Effector CD8-positive, alpha-beta T cell (primary cell): ENCODE data around the gene ITGA5.

Experiments used
- DNase-seq: peaks from one replicate; lab custom pipeline; 2025; lab: John Stamatoyannopoulos, UW

The ITGA5 gene

GRCh38 chr12:54389607-54390175 is 29.4 kb downstream of the ITGA5 start:
- no peak for DNase-seq

DNA sequence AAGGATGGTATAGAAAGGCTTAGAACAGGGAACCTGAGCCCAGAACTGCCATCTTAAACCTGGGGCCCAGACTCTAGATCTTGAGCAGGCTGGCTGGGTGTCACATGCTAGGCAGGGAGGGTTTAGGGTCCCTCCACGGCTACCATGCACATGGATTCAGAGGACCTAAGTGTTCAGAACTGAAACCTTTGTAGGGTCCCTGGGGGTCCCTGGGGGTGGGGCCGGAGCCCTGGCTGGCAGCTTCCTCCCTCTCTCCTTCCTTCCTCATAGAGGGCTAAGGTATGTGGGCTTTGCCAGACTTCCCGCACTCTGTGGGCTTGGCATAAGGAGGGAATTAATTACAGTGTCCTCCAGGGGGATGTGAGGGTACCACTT is 29.9 kb downstream of the ITGA5 start:
- DNase-seq: no peak

GRCh38 chr12:54388237-54389133 is 30.6 kb downstream of the ITGA5 start:
- no peak for DNase-seq

GRCh38 chr12:54387114-54387467 is 32.0 kb downstream of the ITGA5 start:
- DNase-seq: no peak

DNA sequence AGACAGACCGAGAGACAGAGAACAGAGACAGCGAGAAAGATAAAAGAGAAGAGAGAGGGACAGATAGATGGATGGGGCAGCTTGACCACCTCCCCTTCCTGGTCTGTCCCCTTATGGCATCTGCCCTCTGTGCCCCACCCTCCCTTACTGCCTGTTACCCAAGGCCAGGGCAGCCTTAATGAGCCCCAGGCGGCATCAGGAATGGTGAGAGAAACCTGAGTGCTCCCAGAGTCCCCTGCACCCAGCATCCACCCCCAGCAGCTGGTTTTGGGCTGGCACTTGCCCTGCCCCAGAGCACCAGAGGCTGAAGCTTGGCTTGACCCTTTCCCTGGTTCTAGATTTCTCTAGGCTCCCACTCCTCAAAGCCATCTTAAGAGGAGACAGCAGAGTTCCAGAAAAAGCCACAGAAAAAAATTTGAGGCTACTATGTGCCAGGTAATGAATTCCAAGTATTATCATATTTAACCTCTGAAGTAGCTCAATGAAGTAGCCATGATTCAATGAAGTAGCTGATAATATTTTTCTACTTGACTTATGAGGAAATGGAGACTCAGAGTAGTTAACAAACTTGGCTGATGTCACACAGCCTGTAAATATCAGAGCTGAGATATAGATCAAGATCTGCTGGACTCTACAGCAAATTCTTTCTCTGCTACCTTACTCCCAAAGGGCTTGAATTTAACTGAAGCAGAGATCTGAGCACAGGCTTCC is 32.5 kb downstream of the ITGA5 start:
- DNase-seq: no peak

DNA sequence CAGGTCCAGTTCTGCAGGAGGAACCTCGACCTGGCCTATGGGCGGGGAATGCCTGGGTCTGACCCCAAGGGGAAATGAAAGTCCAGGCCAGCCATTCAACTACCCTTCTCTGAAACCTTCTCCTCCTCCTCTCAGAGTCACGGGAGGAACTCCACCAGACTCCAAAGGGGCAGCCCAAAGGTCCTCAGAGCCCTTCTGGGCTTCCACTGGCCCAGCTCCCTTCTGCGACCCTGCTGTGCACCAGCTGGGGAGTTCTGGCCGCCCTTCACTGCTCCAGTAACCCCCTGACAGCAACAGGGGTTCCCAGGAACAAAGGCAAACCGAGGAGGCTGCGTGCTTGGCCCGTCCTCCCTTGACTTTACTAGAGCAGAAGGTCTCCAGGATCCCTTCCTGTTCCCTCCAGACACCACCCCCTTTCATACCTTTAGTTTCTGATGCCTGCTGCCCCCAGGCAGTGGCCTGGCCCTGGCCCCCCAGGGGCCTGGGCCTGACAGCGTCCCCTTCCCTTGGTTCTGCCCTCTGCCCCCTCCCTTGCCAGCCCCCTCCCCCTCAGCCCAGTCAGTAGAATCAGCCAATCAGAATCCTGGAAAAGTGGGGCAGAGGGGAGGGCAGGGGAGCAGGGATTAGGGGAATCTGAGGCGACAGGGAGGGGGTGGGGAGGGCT is 33.7 kb downstream of the ITGA5 start:
- no peak for DNase-seq

DNA sequence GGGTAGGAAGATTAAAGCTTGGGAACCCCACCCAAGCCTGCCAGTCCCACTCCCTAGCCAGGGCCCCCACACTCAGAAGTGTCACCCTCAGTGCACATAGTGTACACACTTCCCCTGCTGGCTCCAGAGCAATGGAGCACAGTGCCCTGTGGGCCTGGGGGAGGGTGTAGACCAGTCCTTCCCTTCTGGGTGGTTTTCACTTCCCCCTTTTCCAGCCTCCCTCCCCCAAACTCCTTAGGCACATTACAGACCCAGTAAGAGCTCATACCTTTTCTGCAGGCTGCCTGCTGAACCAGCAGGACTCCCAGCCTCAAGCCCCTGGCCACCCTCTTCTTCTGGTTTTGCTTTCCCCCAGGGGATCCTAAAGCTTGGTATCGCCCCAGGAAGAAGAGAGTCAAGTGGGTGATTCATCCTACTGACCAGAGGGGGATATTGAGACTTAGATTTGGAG is 34.5 kb downstream of the ITGA5 start, which contains the start of gene ZNF385A:
Gene ZNF385A, minus strand, starts transcription at position 143 of the 451 bp plus-strand sequence. CDS start 219 bp downstream, outside the sequence.
- no peak for DNase-seq

DNA sequence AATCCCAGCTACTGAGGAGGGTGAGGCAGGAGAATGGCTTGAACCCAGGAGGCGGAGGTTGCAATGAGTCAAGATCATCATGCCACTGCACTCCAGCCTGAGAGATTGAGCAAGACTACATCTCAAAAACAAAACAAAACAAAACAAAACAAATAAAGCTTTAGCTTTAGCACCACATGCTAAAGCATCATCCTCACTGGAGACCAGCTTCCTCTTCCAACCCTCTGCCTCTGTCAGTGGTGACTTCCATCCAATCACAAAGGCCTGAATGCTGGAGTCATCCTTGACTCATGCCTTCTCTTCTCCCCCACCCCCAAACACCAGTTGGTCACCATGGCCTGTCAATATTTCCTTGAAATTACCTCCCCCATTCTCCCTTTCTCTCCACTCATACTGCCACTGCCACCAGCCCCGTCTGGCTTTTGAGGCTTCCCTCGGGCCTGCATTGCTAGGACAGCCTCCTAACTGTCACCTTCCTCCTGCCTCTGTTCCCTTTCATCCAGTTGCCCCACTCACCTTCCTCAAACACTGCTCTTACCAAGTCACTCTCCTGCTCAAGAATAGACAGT is 35.9 kb downstream of the ITGA5 start:
- no peak for DNase-seq

DNA sequence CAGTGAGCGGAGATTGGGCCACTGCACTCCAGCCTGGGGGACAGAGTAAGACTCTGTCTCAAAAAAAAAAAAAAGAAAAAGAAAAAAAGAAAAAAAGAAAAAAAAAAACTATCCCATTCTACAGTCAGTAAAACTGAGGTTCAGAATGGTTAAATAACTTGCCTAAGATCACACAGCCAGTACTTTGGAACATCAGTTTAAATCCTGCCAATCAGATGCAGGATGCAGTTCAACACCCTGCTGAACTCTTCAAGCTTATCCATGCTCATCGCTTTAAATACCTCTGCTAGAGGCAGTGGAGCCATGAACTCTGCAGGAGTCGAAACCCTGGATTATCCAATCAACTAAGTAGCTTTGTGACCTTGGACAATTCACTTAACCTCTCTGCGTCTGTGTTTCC is 37.9 kb downstream of the ITGA5 start:
- no peak for DNase-seq

DNA sequence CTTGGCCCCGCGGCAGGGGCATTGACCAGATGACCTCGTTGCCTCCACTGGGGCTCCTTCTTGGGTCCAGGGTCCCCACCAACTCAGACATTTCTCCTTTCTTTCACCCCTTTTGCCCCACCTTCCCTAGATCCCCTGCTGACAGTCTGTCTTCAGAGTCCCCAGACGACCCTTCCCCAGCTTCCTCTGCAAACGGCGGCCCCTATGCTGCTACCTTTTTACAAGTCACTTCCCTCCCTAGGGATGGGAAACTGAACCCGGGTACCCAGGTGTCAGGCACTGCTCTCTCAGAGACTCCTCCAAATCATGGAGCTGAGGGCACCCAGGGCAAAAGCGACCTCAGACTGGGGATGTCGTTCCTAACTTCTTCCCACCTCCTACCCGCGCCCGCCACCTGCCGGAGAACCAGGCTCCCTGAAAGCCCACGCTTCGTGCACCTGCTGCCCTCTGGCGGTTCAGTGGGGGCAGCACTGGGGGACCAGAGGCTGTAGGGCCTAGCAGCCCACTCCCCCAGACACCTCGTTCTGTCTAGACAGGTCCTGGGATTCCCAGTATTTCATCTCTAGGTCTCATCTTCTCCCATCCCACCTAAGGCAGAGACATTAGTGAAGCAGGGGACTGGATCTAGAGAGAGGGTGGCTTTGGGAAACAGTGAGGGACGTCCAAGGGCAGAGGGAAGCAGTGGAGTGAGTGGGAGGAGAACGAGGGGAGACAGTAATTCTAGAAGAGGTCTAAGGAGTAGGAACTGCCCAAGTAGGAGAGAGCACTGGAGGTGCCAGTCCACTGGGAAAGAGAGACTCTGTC is 39.5 kb downstream of the ITGA5 start:
- DNase-seq: peak; percentile 85

GRCh38 chr12:54378796-54379397 is 40.2 kb downstream of the ITGA5 start:
- DNase-seq: no peak

DNA sequence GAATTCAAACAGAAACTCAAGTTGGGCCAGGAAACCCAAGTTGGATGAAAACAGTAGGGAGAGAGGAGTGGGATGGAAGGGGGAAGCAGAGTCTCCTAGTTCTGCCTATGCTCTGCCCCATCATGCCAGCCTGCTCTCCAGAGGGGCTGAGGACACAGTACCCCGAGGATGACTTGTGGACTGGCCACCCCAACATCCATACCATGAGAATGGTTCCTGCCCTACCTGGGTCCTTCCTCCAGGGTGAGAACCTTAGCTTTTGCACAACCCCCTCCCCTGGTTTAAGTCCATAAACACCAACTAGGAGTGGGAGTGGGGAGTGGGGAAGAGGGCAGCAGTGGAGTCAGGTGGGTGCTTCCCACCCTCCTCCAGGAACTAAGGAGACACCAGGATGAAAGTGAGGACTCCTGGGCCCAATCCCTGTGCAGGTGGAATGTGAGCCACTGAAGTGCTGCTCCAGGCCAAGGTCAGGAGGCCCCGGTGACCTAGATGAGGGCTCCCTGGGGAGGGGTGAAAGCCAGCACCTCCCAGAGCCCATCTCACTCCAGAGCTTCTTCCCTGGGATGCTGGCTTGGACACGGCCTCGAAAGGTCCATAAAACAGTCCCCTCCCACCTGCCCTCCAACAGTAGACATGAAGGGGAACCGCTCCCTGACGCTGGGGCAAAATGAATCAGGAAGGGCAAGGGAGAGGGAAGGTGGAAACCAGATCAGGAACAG is 41.1 kb downstream of the ITGA5 start:
- no peak for DNase-seq

- no peak for DNase-seq
Observed at GRCh38 chr12:54377007-54377406, 42.1 kb downstream of the ITGA5 start.

- DNase-seq: no peak
Observed at GRCh38 chr12:54376596-54376995, 42.5 kb downstream of the ITGA5 start.

DNA sequence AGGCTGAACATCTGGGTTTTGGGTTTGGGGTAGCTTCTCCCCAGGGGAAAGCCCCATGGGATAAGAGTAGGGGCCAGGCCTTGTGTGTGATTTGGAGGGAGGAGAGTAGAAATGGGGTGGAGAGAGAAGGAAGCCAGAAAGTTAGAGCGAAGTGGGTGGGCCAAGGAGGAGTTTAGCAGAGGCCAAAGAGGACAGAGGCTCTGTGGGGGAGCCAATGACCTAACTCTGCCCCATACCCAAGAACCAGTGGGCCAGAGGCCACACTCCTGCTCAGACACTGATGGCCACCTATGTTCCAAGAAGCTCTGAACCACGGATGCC is 43.8 kb downstream of the ITGA5 start:
- no peak for DNase-seq

- no peak for DNase-seq
Observed at GRCh38 chr12:54374562-54375258, 44.4 kb downstream of the ITGA5 start.

- no peak for DNase-seq
Observed at GRCh38 chr12:54373649-54374561, 45.2 kb downstream of the ITGA5 start.

DNA sequence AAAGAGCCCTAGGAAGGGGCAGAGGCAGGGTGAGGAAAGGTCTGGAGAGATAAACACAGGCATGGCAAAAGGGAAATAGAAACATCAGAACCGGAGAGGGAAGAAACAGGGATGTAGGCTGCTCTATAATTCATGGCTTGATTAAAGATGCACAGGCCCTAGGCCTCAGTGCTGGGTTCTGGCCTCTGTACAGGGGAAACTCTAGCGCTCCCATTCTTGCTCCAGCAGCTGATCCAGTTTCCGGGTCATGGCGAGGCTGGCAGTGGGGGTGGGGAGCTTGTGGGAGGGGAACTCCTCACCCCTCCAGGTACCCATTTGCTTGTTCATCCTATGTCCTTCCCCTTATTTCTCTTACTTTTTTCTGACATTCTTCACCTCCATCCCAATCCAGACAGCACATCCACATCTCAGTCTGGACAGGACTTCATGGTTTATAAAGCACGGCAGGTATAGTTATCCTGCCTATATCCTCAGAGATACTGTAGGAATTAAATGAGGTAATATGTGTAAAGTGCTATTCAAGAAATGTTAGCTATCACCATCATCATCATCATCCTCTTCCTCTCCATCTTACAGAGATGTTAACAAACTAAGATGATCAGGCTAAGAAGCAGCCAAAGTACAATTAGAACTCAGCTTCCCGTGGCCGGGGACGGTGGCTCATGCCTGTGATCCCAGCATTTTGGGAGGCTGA is 46.8 kb downstream of the ITGA5 start:
- DNase-seq: no peak
